GM13977 (cell line): ENCODE results near the gene BICRA.
"Not testable (repeated sequence)": the region's sequence is repeated elsewhere in the genome, so short reads cannot be mapped to it uniquely, and the experiment has no call there.

Source experiments
- DNase-seq: peaks from one replicate; pipeline ENCODE4 v3.0.0; 2012; ENCODE audit warnings: low spot score
- in situ Hi-C: fragments of 300-500 bp; cut with MboI; formaldehyde crosslinking; loops from one replicate; pipeline ENCODE4 v1.12.0; 2022; ENCODE audit warnings: low sequenced_read_pairs, low pct_unique_long_range_greater_than_20kb, mixed read lengths, inconsistent platforms; ENCODE audit not compliant: unreplicated experiment
- TF ChIP-seq, protein P1 (sequence below): IDR thresholded peaks from 2 replicates; pipeline ENCODE4 v1.5.1; 2012; ENCODE audit warnings: mild to moderate bottlenecking, control low read depth; ENCODE audit not compliant: insufficient read depth; ENCODE audit errors: extremely low read depth, missing control alignments

The BICRA gene

DNA sequence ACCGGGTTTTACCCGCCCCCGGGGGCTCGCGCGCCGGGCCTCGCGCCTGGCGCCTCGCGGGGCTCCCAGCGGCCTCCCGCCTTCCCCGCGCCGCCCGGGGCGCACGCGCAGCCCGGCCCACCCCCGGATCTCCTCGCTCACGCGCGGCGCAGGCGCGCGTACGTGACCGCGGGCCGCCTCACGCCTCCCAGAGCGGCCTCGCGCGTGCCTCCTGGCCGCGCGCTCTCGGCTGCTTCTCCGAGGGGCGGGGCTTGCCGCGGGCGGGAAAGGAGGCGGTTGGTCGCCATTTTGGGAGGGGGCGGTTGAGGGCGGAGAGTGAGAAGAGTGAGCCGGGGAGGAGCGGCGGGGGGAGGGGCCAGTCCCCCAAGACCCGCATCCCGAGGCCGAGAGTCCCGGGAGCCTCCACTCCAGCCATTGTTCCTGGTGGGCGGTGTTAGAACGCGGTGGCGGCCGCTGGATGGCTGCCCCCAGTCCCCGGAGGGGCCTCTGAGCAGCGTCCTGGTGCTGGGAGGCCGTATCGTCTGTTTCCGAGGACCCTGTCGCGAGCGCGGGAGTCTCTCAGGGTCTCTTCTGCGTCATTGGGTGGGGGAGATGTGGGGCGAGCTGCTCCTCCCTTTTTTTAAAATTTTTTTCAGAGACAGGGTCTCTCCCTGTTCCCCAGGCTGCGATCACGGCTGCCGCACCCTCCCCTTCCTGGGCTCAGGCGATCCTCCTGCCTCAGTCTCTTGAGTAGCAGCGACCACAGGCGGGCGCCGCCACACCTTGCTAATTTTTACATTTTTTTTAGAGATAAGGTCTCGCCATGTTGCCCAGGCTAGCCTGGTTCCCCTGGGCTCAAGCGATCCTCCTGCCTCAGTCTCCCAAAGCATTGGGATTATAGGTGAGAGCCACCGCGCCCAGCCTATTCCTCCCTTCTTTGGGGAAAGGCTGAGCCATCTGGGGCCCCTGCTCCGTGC lies 35.6 kb upstream of the BICRA start, which contains the start of gene ZNF541:
ZNF541 (minus strand) TSS at position 78 of the 956 bp plus-strand sequence. CDS start 17,292 bp downstream, outside the sequence.
- in situ Hi-C loops: no loop called here
- TF ChIP-seq, protein P1, sequence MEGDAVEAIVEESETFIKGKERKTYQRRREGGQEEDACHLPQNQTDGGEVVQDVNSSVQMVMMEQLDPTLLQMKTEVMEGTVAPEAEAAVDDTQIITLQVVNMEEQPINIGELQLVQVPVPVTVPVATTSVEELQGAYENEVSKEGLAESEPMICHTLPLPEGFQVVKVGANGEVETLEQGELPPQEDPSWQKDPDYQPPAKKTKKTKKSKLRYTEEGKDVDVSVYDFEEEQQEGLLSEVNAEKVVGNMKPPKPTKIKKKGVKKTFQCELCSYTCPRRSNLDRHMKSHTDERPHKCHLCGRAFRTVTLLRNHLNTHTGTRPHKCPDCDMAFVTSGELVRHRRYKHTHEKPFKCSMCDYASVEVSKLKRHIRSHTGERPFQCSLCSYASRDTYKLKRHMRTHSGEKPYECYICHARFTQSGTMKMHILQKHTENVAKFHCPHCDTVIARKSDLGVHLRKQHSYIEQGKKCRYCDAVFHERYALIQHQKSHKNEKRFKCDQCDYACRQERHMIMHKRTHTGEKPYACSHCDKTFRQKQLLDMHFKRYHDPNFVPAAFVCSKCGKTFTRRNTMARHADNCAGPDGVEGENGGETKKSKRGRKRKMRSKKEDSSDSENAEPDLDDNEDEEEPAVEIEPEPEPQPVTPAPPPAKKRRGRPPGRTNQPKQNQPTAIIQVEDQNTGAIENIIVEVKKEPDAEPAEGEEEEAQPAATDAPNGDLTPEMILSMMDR: no peak
- no peak for DNase-seq

DNA sequence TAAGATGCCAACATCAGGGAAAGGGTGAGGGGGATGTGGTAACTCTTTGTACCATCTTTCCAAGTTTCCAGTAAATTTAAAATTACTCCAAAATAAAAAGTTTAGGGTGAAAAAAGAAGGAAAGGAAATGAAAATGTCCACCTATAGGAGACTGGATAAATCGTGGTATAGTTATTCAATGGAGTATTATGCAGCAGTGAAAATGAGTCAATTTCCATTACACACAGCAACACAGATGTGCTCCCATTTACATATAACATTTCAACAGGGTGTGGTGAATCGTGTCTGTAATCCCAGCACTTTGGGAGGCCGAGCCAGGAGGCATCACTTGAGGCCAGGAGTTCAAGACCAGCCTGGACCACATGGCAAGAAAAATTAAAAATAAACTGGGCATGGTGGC lies 28.5 kb upstream of the BICRA start:
- no peak for DNase-seq
- TF ChIP-seq, protein P1: no peak
- in situ Hi-C loops: no loop called here

DNA sequence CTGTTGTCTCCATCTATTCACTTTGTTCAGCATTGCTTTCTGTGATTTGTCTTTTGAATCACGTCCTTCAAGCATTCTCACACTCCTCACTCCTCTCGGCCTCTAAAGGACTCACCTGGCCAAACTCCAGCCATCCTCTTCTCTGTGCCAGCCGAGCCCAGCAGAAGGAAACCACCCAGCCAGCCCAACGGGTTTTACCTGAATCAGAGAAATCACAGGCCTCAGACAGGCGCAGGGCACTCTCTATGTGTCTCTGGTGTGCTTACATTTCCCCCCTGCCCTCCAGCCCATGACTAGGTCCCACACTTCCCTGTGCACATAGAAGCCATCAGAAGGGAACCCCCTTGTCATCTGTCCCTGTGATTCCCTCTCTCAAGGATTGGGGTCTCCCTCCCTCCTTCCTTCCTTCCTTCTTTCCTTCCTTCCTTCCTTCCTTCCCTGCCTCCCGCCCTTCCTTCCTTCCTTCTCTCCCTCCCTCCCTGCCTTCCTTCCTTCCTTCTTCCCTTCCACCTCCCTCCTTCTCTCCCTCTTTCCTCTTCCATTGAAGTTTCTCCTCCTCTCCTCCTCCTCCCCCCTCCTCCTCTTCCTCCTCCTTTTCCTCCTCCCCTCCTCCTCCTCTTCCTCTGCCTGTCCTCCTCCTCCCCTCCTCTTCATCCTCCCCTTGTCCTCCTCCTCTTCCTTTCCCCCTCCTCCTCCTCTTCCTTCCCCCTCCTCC lies 27.2 kb upstream of the BICRA start:
- DNase-seq: no peak
- TF ChIP-seq, protein P1: no peak
- in situ Hi-C loops: no loop called here

DNA sequence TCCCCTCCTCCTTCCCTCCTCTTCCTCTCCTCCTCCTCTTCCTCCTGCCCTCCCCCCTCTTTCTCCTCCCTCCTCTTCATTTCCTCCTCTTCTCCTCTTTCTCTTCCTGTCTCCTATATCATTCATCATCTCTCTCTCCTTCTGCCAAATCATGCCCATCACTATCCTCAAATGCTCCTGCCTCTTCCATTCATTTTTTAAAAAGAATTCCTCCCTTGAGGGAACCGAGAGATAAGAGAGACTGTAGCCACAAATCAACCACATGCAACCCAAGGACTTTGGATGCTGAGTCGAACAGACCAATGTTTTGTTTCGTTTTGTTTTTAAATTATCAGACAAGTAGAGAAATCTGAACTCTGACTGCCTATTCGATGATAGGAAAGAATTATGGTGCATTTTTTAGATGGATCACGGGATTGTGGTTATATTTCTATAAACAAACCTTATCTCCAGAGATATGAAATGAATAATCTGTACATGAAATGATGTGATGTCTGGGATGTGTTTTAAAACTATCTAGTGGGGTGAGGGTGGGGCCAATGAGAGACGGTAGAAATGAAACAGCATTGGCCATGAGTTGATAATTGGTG lies 26.5 kb upstream of the BICRA start:
- TF ChIP-seq, protein P1: no peak
- in situ Hi-C loops: no loop called here
- DNase-seq: no peak

DNA sequence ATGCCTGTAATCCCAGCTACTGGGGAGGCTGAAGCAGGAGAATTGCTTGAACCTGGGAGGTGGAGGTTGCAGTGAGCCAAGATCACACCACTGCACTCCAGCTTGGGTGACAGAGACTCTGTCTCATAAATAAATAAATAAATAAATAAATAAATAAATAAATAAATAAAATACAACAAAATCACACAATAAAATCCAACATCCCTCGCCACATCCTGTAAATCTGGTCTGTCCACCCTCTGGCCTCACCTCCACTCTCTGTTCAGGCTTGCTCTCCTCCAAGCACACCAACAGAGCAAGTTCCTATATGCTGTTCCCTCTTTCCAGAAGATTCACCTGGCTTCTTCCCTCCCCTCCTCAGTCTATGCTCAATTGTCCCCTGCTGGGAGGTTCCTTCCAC lies 25.8 kb upstream of the BICRA start:
- in situ Hi-C loops, DNase-seq: not testable (repeated sequence)

DNA sequence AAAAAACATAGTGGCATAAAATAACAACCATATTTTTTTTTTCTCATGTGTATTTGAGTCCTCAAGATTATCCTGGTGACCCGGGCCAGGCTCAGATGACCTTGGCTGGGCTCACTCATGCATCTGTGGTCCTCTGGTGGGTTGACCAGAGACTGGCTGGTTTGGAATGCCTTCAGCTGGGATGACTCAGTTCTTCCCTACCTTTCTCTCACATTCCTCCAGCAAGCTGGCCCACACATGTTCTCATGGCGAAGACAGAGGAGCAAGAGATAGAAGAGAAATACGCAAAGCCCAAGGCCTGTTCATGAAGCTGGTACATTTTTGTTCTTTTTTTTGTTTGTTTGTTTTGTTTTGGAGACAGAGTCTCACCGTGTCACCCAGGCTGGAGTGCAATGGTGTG lies 21.6 kb upstream of the BICRA start:
- TF ChIP-seq, protein P1: no peak
- in situ Hi-C loops: no loop called here
- DNase-seq: no peak
